Measurements from ENCODE around the gene SCN8A.

DNA sequence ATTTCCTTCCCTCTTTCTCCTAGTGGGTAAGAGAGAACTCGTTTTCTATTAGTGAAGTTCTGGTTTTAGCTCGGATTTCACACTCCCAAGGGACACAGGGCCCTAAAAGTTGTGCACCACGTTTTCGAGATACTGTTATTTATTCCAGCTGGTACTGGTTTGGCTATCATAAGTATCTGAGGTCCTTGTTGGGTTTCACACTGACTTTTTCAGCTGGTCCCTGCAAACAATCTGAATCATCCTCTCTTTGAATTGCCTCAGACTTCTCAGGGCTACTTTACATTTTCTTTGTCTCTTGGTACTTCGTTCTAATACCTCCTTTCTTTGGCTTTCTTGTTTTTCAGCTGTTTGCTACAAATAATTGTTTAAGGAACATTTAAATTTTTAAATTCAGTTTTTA lies 75.7 kb downstream of the SCN8A start:
- TF ChIP-seq GATA2 (IDR thresholded peaks at IDR 0.05; ENCODE audit: low read depth, low read length) (no peak), GATA3 (IDR thresholded peaks at IDR 0.05; ENCODE audit: low read depth, low read length) (no peak)
